GM08714 (cell line): Measurements from ENCODE around the gene CTBP2.

Experiments used
- H3K4me3 ChIP-seq: fragments of 200-500 bp; sonication (Bioruptor generic); 2 replicates; pipeline ENCODE4 v1.5.1; 2014; ENCODE audit warnings: mild to moderate bottlenecking, low read length, inconsistent platforms
- ZNF274 ChIP-seq: IDR thresholded peaks from 2 replicates; pipeline ENCODE4 v1.6.1; 2012; ENCODE audit warnings: mild to moderate bottlenecking, low read depth, low read length

CTBP2 gene

GRCh38 chr10:125159932-125160855 is at the start of gene CTBP2:
CTBP2 (minus strand) TSS chr10:125160563.
- H3K4me3 ChIP-seq, result peak within 1 kb of the TSS; percentile 41; the same call in 1 of the 2 replicates
- no peak for TF ChIP-seq ZNF274

GRCh38 chr10:125209591-125210355 is 49.4 kb upstream of the CTBP2 start:
- TF ChIP-seq ZNF274, result no peak
- H3K4me3 ChIP-seq, result no peak overlapping the region

GRCh38 chr10:125208854-125209565 is 48.6 kb upstream of the CTBP2 start:
- H3K4me3 ChIP-seq, result no peak overlapping the region
- no peak for TF ChIP-seq ZNF274

GRCh38 chr10:125206623-125207022 is 46.3 kb upstream of the CTBP2 start:
- TF ChIP-seq ZNF274, result no peak
- H3K4me3 ChIP-seq, result no peak overlapping the region

GRCh38 chr10:125205431-125205830 is 45.1 kb upstream of the CTBP2 start:
- no peak overlapping the region for H3K4me3 ChIP-seq
- no peak for TF ChIP-seq ZNF274

GRCh38 chr10:125204400-125204799 is 44.0 kb upstream of the CTBP2 start:
- no peak overlapping the region for H3K4me3 ChIP-seq
- TF ChIP-seq ZNF274, result no peak

GRCh38 chr10:125203186-125203800 is 42.9 kb upstream of the CTBP2 start:
- no peak for TF ChIP-seq ZNF274
- no peak overlapping the region for H3K4me3 ChIP-seq

- TF ChIP-seq ZNF274, result no peak
- H3K4me3 ChIP-seq, result no peak overlapping the region
These were observed 41.6 kb upstream of the CTBP2 start for GRCh38 chr10:125201791-125202622.

- no peak overlapping the region for H3K4me3 ChIP-seq
- no peak for TF ChIP-seq ZNF274
These were observed 40.8 kb upstream of the CTBP2 start for GRCh38 chr10:125201108-125201524.

- no peak for TF ChIP-seq ZNF274
- H3K4me3 ChIP-seq, result no peak overlapping the region
These were observed 40.0 kb upstream of the CTBP2 start for GRCh38 chr10:125200396-125200795.

GRCh38 chr10:125199270-125199669 is 38.9 kb upstream of the CTBP2 start:
- no peak for TF ChIP-seq ZNF274
- H3K4me3 ChIP-seq, result no peak overlapping the region

- no peak overlapping the region for H3K4me3 ChIP-seq
- TF ChIP-seq ZNF274, result no peak
These were observed 34.5 kb upstream of the CTBP2 start for GRCh38 chr10:125194814-125195213.

GRCh38 chr10:125193306-125193877 is 33.0 kb upstream of the CTBP2 start:
- no peak for TF ChIP-seq ZNF274
- H3K4me3 ChIP-seq, result no peak overlapping the region
